ENCODE measurements around the gene PRSS50. TPM values are rescaled to one million over a fixed set of nuclear protein-coding genes. Genes with fewer than 3 reads are reported as not detected.

PRSS50 gene
- total RNA-seq, 2 donors from 2014 or later = not detected

DNA sequence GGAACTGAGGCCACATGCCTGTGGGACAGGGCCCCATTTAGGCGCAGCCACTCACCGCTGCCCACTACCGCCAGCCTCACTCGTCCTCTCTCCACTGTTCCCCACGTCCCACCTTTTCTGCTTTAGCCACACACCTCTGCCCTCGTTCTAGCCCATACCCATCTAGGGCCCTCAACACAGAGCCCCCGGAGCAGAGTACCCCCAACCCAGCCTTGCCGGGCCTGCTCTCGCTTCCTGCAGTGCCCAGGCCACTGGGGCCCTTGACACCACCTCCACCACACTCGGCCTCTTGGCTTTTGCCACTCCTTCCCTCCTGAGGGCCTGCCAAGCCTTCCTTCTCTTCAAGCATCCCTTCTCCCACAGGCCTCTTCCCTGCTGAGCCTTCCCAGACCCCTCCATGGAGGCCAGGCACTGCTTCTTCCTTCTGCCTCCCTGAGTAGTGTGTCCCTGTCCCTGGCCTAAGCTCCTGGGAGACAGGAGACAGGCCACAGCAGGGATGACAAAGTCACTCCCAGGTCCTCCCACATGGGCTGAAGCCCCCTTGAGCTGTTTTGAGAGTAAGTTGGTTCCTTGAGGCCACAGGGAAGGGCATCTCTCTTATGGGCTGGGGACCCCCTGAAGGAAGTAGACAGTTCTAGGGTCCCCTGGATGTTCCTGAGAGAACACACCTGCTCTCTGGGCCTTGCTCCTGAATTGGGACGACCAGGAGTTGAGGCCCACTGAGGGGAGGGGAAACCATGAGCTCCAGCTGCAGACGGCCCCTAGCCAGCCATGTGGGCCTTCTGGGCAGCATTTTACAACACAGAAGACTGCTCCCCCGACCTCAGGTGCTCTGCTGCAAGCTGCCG is 4.4 kb downstream of the PRSS50 start:
- Histone ChIP-seq H3K4me3 (no peak overlapping the region), H3K27ac (no peak overlapping the region), H3K36me3 (no peaks in the 10 kb centered on the region), H3K9me3 (no peaks in the 10 kb centered on the region), H3K27me3 (peaks cover 3% of the 10 kb centered on the region), H3K9ac (ENCODE audit: low read depth in 2 of 2, low read length in 2 of 2) (no peak overlapping the region), H3K4me1 (no peaks in the 10 kb centered on the region)
- no peak for DNase-seq
- TF ChIP-seq, protein P1, sequence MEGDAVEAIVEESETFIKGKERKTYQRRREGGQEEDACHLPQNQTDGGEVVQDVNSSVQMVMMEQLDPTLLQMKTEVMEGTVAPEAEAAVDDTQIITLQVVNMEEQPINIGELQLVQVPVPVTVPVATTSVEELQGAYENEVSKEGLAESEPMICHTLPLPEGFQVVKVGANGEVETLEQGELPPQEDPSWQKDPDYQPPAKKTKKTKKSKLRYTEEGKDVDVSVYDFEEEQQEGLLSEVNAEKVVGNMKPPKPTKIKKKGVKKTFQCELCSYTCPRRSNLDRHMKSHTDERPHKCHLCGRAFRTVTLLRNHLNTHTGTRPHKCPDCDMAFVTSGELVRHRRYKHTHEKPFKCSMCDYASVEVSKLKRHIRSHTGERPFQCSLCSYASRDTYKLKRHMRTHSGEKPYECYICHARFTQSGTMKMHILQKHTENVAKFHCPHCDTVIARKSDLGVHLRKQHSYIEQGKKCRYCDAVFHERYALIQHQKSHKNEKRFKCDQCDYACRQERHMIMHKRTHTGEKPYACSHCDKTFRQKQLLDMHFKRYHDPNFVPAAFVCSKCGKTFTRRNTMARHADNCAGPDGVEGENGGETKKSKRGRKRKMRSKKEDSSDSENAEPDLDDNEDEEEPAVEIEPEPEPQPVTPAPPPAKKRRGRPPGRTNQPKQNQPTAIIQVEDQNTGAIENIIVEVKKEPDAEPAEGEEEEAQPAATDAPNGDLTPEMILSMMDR (IDR thresholded peaks at IDR 0.05) = no peak
- intact Hi-C loops (cut with DNase I) = no loop called here

DNA sequence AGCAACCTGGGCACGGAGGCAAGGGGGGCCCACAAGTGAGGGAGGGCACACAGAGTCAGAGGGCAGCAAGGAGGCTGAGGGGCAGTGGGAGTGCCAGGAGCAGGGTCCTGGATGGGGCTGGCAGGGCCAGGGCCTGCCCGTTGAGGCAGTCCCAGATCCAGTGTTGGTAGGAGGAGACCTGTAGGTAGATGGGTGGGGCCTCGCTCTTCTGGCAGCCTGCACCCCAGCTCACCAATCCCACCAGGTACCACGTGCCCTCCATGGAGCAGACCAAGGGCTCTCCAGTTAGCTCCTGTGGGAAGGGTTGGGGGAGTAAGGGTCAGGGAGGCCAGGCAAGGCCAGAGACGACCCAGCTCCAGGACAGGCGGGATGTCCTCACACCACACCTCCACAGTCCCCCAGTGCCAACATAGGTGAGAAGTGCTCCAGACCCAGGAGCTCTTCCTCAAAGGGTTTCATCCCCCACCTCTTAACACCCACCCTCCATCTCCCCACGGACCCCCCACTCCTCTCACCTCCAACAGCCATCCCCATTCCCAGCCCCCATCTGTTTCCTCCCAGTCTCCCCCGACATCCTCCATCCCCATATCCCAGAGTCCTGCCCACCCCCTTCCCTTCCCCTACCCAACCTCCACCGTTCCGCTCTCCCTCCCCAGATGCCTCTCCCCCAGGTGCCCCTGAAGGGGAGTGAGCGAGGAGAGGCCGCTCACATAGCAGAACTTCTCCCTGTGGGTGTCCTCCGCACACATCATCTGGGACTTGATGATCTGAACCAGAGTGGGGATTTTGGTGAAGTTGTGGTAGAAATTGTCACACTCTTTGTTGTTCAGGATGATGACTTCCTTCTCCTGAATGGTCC is 5.2 kb downstream of the PRSS50 start:
- no peak overlapping the region for H3K9ac ChIP-seq (ENCODE audit: low read depth in 2 of 2, low read length in 2 of 2)
- no peaks in the 10 kb centered on the region for H3K27me3 ChIP-seq
- intact Hi-C loops (cut with DNase I) = no loop called here
- TF ChIP-seq, protein P1 (IDR thresholded peaks at IDR 0.05) = no peak
- no peak overlapping the region for H3K27ac ChIP-seq
- no peaks in the 10 kb centered on the region for H3K4me1 ChIP-seq
- no peak for DNase-seq
- H3K4me3 ChIP-seq = no peak overlapping the region
- H3K36me3 ChIP-seq = no peaks in the 10 kb centered on the region
- H3K9me3 ChIP-seq = no peaks in the 10 kb centered on the region

DNA sequence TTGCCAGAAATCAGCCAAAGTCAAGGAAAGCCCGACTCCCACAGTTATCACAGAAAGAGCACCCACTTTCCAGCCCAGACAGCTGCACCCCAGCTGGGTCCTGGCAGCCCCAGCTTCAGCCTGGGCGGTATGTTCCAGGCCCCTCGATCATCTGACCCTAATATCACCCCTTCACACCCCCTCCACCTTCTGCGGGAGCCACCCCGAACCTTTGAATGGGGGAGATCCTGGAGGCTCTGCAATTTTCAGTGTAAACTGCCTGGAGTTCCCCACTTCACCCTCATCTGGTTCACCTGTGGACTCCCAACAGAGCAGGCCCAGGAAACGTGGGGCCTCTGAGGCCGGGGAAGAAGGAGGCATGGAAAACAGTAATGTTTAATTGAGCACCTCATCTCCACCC is 5.9 kb downstream of the PRSS50 start:
- TF ChIP-seq, protein P1 (IDR thresholded peaks at IDR 0.05) = no peak
- no peak for DNase-seq
- Histone ChIP-seq H3K4me1 (no peaks in the 10 kb centered on the region), H3K4me3 (no peak overlapping the region), H3K27me3 (no peaks in the 10 kb centered on the region), H3K9ac (ENCODE audit: low read depth in 2 of 2, low read length in 2 of 2) (no peak overlapping the region), H3K27ac (no peak overlapping the region), H3K36me3 (no peaks in the 10 kb centered on the region), H3K9me3 (no peaks in the 10 kb centered on the region)
- intact Hi-C loops (cut with DNase I) = no loop called here

DNA sequence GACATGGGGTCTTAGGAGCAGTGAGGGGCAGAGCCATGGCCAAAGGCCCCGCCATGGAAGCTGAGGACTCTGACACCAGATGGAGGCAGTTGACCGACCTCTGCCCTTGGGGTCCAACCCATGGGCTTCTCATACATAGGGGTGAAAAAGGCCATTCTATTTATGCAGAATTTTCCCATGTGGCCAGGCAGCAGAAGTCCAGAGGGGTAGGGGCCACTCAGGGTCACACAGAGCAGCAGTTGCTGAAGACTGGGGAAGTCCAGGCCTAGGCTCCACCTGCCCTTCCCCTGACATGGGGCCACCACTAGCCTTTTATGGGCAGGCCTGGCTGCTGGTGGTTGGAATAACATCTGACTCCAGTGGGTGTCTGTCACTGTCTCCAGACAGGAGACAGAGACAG is 6.4 kb downstream of the PRSS50 start:
- intact Hi-C loops (cut with DNase I) = no loop called here

DNA sequence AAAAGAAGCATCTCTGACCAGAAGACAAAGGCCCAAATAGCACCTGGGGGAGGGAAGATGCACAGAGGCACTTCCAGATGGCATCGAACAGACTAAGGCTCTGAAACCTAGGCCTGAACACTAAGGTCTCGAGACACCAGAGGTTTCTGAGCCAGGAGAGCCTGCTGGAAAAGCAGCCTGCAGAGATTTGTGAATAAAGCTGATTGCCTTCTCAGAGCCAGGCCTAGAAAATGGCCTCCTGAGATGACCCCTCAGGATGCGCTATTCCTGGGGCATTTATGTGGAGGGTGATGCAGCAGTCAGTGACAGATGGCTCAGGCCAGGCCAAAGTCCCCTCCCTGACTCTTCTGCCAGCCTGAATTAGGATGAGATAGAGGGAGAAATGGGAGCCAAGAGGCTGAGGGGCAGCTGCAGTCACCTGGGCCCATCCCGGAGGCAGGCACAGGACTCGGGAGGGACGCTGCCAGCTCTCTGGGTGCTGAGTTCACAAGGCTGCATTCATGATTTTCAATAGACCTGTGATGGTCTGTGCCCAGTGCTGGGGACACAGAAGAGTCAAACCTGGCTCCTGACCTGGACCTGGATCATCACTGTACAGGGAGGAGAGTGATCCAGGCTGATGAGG is 6.9 kb downstream of the PRSS50 start:
- no peak for DNase-seq
- no peak overlapping the region for H3K9ac ChIP-seq (ENCODE audit: low read depth in 2 of 2, low read length in 2 of 2)
- no peak overlapping the region for H3K4me3 ChIP-seq
- H3K4me1 ChIP-seq = no peaks in the 10 kb centered on the region
- no peak overlapping the region for H3K27ac ChIP-seq
- TF ChIP-seq, protein P1 (IDR thresholded peaks at IDR 0.05) = no peak
- intact Hi-C loops (cut with DNase I) = no loop called here
- H3K36me3 ChIP-seq = no peaks in the 10 kb centered on the region
- no peaks in the 10 kb centered on the region for H3K9me3 ChIP-seq
- H3K27me3 ChIP-seq = no peaks in the 10 kb centered on the region

More for the DNA sequence above, 6.4 kb downstream of the PRSS50 start:
- Histone ChIP-seq H3K9ac (ENCODE audit: low read depth in 2 of 2, low read length in 2 of 2) (no peak overlapping the region), H3K9me3 (no peaks in the 10 kb centered on the region), H3K4me1 (no peaks in the 10 kb centered on the region), H3K27ac (no peak overlapping the region), H3K4me3 (no peak overlapping the region), H3K36me3 (no peaks in the 10 kb centered on the region), H3K27me3 (no peaks in the 10 kb centered on the region)
- TF ChIP-seq, protein P1 (IDR thresholded peaks at IDR 0.05) = no peak
- DNase-seq = no peak

Measured in colonic mucosa (tissue), 4 donors.